HG03025 (cell line): ENCODE data around the gene HLF.

Source experiments
- ATAC-seq: cut with Tn5 transposase; IDR thresholded peaks from one replicate; pipeline ENCODE4 v1.9.1; 2021; ENCODE audit warnings: mild to moderate bottlenecking, moderate library complexity; ENCODE audit not compliant: unreplicated experiment, low FRiP score

HLF gene

GRCh38 chr17:55304171-55304859, 39.6 kb downstream of the HLF start:
- no peak for ATAC-seq

DNA sequence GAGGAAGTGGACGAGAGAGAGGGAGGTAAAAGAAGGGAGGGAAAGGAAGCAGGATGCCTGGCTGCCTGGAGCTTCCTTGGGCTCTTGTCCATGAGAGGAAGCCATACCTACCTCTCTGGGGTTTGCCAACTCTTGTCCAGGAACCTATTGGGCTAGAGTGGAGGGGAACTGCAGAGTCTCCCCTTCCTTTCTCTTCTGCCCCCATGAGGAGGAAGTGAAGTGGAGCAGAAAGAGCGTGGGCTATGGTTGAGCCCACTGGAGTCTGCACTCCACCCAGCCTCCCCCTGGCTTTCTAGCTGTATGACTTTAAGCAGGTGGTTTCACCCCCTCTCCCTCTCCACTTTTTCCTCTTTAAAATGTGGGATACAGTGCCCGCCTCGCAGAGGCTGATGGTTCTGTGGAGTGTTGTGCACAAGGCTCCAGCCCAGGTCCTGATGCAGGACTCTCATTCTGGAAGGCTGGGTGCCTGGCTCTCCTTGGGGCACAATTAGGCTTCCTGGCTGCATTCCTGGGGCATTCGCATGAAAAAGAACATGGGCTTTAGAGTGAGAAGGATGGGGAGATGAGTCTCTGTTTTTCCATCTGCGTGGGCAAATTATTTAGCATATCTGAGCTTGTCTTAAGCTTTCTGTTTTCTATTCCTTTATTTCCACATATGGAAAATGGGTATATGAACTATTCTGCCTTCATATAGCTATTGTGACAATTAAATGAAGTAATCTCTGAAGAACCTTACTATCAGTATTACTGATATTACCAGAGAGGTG, 40.7 kb downstream of the HLF start:
- ATAC-seq = no peak

DNA sequence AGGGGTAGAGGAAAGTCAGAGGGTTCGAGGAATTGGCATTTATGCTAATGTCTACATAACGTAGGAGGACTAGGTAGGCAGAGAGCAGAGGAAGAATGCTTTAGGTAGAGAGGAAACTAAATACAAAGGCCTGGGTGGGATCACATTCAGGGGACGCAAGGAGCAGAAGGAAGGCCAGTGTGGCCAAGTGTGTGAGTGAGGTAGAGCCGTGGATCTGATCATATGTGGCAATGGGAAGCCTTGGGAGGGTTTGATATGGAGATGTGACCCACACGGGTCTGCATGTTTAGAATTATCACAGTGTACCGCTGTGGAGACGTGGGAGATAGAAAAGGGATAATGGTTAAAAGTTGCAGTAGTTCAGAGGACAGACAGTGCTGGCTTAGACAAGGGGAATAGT, 43.1 kb downstream of the HLF start:
- no peak for ATAC-seq

GRCh38 chr17:55308613-55309391, 44.0 kb downstream of the HLF start:
- no peak for ATAC-seq

DNA sequence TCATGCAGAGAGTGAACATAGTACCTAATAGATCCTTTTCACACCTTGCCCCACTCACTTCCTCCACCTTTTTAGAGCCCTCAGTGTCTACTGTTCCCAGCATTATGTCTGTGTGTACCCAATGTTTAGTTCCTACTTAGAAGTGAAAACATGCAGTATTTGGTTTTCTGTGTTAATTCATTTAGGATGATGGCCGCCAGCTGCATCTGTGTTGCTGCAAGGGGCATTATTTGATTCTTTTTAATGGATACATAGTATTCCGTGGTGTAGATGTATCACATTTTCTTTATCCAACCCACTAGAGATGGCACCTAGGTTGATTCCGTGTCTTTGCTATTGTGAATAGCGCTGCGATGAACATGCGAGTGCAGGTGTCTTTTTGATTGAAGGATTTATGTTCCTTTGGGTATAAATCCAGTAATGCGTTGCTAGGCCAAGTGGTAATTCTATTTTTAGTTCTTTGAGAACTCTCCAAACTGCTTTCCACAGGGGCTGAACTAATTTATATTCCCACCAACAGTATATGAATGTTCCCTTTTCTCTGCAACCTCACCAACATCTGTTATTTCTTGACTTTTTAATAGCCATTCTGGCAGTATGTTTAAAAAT, 47.1 kb downstream of the HLF start:
- ATAC-seq = no peak

- no peak for ATAC-seq
Observed at GRCh38 chr17:55312852-55313251, 48.1 kb downstream of the HLF start.

- ATAC-seq = no peak
Observed at GRCh38 chr17:55314061-55314783, 49.5 kb downstream of the HLF start.

DNA sequence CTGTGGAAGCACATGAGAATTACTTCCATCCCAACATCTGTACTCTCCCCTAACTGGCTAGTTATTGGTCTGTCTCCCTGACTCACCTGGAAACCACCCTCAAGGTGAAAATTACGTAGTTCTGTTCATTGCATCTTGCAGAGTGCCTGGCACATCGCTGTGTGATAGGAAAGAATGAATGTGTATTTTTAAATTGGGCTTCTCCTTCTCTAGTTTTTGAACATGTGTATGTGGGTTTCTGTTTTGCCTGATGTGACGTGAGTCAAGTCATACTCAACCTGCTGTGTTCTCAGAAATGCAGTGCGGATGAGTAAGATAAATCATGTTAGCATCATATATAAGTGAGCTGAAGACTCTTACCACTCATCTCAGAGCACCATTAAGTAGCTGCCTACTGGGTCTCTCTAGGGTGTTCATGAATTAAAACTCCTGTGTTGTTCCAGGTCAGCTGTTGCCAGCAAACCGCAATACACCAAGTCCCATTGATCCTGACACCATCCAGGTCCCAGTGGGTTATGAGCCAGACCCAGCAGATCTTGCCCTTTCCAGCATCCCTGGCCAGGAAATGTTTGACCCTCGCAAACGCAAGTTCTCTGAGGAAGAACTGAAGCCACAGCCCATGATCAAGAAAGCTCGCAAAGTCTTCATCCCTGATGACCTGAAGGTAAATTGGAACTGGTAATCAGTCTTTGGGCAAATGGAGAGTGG, 50.2 kb downstream of the HLF start:
- no peak for ATAC-seq

DNA sequence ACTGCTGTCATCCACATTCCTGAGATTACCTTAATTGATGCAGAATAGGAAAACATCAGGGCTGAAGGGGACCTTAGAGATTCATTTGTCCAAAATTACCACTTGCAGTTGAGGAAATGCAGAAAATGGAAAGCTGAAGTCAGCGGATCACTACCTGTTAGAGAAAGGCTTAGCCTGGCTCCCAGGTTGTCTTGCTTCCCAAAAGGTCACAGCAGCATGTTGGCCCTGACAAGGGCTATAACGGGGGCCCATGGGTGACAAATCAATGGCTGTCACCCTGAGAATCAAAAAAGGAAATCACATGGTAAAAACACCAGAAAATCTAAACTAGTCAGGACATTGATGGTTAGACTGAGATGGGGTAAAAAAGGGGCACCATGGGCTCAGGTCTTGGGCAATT, 51.7 kb downstream of the HLF start:
- ATAC-seq = no peak

DNA sequence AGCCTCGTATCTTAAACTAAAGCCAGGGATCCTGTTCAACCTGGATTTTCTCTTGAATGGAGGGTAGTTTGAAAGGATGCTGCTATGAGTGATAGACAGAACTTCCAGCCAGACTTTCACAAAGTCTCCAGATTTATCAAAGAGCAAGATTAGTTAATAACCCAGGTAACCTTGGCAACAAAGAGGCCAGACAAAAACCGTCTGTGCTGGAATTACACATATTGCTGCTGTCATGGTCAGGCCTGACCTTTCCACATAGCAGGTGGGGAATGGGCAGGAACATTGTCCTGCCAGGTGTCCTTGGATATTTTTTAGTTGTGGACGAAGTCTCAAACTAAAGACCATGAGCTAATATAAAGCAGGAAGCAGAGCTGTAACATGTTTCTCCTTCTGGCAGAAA, 52.5 kb downstream of the HLF start:
- no peak for ATAC-seq

DNA sequence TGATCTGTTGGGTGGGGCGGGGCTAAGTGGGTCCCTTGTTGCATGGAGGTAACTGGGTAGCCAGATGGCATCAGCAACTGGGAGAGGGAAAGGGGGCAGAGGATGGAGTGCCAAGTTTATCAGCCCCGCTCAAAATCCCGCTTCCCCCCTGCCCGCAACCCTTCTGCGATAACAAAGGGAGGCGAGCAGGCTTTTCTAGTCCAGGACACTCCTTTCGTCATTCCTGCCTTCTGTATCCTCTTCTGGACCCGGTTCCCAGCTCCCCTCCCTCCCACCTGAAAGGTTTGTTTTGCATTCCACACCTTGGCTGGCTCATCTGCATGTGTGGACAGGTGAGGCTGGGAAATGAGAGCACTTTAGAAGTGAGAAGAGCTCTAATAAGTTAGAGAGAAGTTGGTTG, 53.3 kb downstream of the HLF start:
- ATAC-seq = no peak

DNA sequence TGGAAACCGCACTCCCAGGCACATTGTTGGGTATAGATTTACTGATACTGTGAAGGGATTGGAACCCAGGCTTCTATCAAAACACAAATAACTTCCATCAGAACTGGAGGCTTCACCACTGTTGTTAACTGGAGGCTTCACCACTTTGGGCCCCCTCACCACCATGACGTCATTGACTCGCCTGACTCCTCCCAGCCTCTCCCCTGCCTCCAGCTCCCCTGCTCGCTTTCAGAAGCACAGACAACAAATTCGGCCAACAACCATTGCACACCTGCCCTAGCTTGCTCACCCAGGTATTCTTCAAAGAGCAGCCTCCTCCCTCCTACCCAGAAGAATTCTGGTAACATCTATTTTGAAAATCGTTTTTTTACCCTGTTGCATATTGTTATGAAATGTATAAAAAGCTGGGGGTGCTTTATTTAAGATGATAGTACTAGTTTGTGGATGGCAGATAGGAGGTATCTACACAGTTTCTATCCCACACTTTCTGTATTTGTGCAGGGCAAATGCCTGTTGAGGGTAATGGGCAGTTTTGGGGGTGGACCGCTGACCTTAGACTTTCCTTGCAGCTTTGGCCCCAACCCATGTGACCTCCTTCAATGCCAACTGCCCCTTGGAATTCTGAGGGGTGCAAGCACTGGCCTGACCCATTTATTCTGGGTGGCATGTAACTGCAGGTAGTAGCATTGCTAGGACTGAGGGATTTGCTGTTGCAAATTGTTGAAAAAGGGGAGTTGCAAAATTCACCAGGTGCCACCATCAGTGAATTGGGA, 54.1 kb downstream of the HLF start:
- ATAC-seq = no peak

- ATAC-seq = no peak
Observed at GRCh38 chr17:55319933-55320593, 55.3 kb downstream of the HLF start.

DNA sequence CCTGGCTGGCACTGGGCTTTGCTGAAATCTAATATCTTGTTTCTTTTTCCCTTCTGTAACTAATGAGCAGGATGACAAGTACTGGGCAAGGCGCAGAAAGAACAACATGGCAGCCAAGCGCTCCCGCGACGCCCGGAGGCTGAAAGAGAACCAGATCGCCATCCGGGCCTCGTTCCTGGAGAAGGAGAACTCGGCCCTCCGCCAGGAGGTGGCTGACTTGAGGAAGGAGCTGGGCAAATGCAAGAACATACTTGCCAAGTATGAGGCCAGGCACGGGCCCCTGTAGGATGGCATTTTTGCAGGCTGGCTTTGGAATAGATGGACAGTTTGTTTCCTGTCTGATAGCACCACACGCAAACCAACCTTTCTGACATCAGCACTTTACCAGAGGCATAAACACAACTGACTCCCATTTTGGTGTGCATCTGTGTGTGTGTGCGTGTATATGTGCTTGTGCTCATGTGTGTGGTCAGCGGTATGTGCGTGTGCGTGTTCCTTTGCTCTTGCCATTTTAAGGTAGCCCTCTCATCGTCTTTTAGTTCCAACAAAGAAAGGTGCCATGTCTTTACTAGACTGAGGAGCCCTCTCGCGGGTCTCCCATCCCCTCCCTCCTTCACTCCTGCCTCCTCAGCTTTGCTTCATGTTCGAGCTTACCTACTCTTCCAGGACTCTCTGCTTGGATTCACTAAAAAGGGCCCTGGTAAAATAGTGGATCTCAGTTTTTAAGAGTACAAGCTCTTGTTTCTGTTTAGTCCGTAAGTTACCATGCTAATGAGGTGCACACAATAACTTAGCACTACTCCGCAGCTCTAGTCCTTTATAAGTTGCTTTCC, 56.0 kb downstream of the HLF start:
- ATAC-seq = no peak

GRCh38 chr17:55321427-55322060, 56.8 kb downstream of the HLF start:
- no peak for ATAC-seq

DNA sequence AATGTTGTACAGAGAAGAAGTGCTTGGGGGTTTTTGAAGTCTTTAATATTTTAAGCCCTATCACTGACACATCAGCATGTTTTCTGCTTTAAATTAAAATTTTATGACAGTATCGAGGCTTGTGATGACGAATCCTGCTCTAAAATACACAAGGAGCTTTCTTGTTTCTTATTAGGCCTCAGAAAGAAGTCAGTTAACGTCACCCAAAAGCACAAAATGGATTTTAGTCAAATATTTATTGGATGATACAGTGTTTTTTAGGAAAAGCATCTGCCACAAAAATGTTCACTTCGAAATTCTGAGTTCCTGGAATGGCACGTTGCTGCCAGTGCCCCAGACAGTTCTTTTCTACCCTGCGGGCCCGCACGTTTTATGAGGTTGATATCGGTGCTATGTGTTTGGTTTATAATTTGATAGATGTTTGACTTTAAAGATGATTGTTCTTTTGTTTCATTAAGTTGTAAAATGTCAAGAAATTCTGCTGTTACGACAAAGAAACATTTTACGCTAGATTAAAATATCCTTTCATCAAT, 57.8 kb downstream of the HLF start:
- no peak for ATAC-seq
